GM18861 (cell line): ENCODE results near the gene ZNF610.
"Not testable (repeated sequence)": the region's sequence is repeated elsewhere in the genome, so short reads cannot be mapped to it uniquely, and the experiment has no call there.

Source experiments
- ATAC-seq: cut with Tn5 transposase; IDR thresholded peaks from one replicate; pipeline ENCODE4 v1.9.1; 2021; ENCODE audit not compliant: unreplicated experiment

ZNF610 gene

GRCh38 chr19:52336117-52336790 lies at the start of gene ZNF610:
TSS of gene ZNF610 (plus strand) at chr19:52336243. CDS start at chr19:52349173, 12,930 bp downstream.
- ATAC-seq = no peak

GRCh38 chr19:52286256-52286655 lies 49.8 kb upstream of the ZNF610 start:
- no peak for ATAC-seq

DNA sequence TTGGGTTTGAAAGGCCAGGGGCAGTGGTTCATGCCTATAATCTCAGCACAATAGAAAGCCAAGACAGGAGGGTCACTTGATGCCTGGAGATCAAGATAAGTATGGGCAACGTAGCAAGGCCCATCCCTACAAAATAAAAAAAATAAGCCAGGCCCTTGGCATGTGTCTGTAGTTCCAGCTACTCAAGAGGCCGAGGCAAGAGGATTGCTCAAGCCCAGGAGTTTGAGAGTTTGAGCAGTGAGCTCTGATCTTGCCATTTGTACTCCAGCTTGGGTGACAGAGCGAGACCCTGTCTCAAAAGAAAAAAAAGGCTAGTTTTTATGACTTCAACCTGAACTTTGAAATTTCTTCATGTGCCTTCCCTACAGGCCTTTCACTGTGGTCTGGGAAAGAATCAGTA lies 44.3 kb upstream of the ZNF610 start:
- no peak for ATAC-seq

- not testable (repeated sequence) for ATAC-seq
Observed at GRCh38 chr19:52292946-52293345, 43.1 kb upstream of the ZNF610 start.

DNA sequence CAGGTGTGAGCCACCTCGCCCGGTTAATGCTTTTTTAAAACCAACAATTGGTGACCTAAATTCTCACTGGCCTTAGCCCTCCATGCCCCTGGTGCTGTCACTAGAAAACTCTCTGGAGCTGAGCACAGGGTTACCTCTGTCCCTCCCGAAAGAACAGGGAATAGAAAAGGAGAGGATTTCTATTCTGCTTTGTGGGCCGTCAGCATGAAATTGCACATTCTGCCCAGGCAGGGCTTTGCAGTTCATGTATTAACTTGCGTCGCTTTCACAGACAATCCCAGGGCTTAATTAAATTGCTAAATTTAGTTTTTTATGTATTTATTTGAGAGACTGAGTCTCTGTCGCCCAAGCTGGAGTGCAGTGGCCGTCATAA lies 39.7 kb upstream of the ZNF610 start:
- ATAC-seq = no peak

GRCh38 chr19:52296773-52297600 lies 39.1 kb upstream of the ZNF610 start, which contains the start of gene ZNF480:
TSS of gene ZNF480 (plus strand) at chr19:52297169. CDS start at chr19:52300413, 3,244 bp downstream.
- no peak for ATAC-seq

DNA sequence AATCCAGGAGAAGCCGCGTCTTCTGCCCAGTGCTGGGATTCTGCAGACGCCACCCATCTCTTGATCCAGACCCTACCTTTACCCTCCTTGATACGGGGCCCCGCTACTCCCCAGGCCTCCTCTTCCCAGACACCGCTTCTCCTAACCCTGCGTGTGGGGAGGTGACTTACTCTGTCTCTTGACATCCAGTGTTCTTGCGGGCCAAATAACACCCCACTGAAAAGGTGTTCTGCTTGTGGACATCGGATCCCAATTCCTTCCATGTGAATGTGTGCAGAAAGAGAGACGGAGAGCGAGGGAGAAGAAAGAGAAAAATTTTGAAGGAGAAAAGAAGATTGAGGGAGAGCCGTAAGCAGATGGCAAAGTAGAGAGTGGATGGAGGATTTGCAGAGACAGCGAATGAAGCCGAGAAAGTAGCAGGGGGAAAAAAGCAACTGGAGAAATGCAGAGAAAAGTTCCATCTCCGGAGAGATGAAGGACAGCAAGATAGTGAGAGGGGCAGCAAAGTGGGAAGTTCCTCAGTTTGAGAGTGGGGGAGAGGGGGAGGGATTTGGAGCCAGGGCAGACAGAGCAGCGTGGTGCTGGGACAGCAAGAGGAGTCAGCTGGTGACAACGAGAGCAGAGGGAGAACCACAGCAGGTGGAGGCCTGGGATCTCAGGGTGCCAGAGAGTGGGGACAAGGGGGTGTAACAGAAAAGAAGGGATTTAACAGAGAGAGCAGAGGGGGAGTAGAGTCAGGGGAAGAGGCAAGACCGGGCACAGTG lies 38.3 kb upstream of the ZNF610 start:
- no peak for ATAC-seq

- no peak for ATAC-seq
Observed at GRCh38 chr19:52307275-52307674, 28.8 kb upstream of the ZNF610 start.

GRCh38 chr19:52322429-52322828 lies 13.6 kb upstream of the ZNF610 start:
- no peak for ATAC-seq

GRCh38 chr19:52331757-52332156 lies 4.3 kb upstream of the ZNF610 start:
- ATAC-seq = no peak

GRCh38 chr19:52335768-52336116 lies 301 bp upstream of the ZNF610 start:
- no peak for ATAC-seq

- ATAC-seq = no peak
Observed at GRCh38 chr19:52336791-52337381, 843 bp downstream of the ZNF610 start.

GRCh38 chr19:52339022-52339421 lies 3.0 kb downstream of the ZNF610 start:
- ATAC-seq = not testable (repeated sequence)

GRCh38 chr19:52343548-52343947 lies 7.5 kb downstream of the ZNF610 start:
- ATAC-seq = no peak

GRCh38 chr19:52345162-52345561 lies 9.1 kb downstream of the ZNF610 start:
- ATAC-seq = no peak

DNA sequence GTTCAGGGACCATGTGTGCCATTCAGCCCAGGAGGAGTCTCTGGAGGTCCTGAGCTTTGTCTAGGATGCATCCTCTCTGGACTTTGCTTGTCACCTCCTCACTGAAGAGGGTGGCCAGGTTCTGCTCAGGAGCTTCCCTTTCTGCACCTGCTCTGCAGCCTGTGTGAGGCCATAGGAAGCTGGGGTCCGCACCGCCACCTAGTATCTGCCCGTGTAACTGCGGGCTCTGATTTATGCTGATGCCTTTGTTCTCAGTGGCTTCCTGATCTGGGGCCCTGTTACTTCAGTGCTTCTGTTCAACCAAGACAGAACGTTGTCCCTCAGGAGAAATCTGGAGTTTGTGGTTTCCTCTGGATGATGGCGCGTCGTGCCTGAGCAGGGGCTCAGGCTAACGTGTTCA lies 15.5 kb downstream of the ZNF610 start:
- no peak for ATAC-seq

- no peak for ATAC-seq
Observed at GRCh38 chr19:52366414-52366824, 30.4 kb downstream of the ZNF610 start.

DNA sequence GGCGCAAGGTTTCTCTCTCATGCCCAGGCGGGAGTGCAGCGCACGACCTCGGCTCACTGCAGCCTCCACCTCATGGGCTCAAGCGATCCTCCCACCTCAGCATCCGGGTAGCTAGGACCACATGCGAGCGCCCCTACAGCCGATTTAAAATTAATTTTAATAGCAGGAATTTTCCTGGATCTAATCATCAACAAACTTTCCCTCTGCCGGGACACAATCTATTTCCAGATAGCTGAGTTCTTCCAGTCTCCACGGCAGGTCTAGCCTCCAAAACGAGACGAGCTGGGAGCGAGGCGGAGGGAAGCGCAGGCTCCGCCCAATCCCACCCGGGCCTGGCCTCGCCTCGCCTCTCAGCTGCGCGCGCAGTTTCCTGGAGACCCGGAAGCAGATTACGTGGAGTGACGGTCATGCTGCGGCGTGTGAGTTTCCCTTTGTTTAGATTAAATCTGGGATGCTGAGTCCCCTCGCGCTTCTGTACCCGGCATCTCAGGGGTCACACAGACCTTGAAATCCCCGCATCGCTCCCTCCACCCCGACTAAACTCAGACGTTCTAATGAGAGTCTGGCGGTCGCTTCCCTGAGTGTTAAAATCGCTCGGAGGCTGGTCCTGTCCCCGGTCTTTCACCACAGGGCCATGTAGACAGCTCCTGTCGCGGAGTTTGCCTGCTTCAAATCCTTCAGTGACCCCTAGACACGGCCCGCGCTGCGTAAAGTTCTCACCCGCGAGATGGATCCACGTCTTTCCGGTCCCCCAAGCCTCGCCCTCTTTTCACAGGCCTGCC lies 33.7 kb downstream of the ZNF610 start, which contains the start of gene ZNF880:
Gene ZNF880 (plus strand): TSS at position 365 of the 782 bp plus-strand sequence. CDS start 43 bp downstream, at position 408.
- no peak for ATAC-seq

DNA sequence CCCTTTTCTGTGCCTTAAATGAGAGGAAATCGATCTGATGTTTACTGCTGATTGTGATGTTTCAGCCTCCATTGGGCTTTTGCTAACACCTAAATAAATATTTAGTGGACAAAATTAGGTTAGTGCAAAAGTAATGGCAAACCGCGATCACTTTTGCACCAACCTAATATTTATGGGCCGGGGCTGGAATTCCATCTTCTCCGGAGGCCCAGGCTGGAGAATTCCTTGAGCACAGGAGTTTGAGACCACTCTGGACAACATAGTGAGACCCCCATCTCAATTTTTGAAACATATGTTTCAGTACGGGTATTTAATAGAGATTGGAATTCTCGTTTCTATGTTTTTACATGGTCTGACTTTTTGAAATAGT lies 34.3 kb downstream of the ZNF610 start:
- ATAC-seq = no peak

DNA sequence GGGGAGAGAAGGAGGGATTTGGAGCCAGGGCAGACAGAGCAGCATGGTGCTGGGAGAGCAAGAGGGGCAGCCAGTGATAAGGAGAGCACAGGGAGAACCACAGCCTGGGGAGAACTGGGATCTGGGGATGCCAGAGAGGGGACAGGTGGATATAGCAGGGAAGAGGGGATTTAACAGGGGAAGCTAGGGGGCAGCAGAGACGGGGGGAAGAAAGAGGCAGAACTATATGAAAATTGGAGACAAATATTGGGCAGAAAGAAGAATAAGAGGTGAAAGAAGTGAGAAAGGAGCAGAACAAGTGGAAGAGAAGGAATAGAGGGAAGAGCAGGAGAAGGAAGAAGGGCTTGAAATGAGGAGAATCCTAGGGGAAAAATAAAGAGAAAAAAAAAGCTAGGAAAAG lies 55.1 kb downstream of the ZNF610 start:
- ATAC-seq = no peak
